Measurements from ENCODE around the gene TAF3.

The TAF3 gene

GRCh38 chr10:7876541-7877127 is 58.3 kb downstream of the TAF3 start:
- no peak for DNase-seq (ENCODE audit: low spot score)

- no peak for DNase-seq (ENCODE audit: low spot score)
Measured at GRCh38 chr10:7881119-7881518, 62.8 kb downstream of the TAF3 start.

- no peak for DNase-seq (ENCODE audit: low spot score)
Measured at GRCh38 chr10:7886056-7886455, 67.8 kb downstream of the TAF3 start.

- no peak for DNase-seq (ENCODE audit: low spot score)
Measured at GRCh38 chr10:7887174-7887816, 69.0 kb downstream of the TAF3 start.

GRCh38 chr10:7889947-7890542 is 71.7 kb downstream of the TAF3 start:
- no peak for DNase-seq (ENCODE audit: low spot score)

GRCh38 chr10:7890781-7891180 is 72.5 kb downstream of the TAF3 start:
- no peak for DNase-seq (ENCODE audit: low spot score)

GRCh38 chr10:7891634-7892033 is 73.3 kb downstream of the TAF3 start:
- DNase-seq (ENCODE audit: low spot score) = no peak

GRCh38 chr10:7892146-7892545 is 73.8 kb downstream of the TAF3 start:
- no peak for DNase-seq (ENCODE audit: low spot score)

- DNase-seq (ENCODE audit: low spot score) = no peak
Measured at GRCh38 chr10:7895699-7896090, 77.4 kb downstream of the TAF3 start.

GRCh38 chr10:7896297-7896696 is 78.0 kb downstream of the TAF3 start:
- DNase-seq (ENCODE audit: low spot score) = peak; percentile 21

GRCh38 chr10:7901256-7901655 is 83.0 kb downstream of the TAF3 start:
- DNase-seq (ENCODE audit: low spot score) = no peak

- no peak for DNase-seq (ENCODE audit: low spot score)
Measured at GRCh38 chr10:7902413-7902812, 84.1 kb downstream of the TAF3 start.

- no peak for DNase-seq (ENCODE audit: low spot score)
Measured at GRCh38 chr10:7903851-7904250, 85.5 kb downstream of the TAF3 start.

GRCh38 chr10:7906128-7906527 is 87.8 kb downstream of the TAF3 start:
- DNase-seq (ENCODE audit: low spot score) = no peak

GRCh38 chr10:7908541-7909210 is 90.4 kb downstream of the TAF3 start:
- no peak for DNase-seq (ENCODE audit: low spot score)

GRCh38 chr10:7913126-7913872 is 95.0 kb downstream of the TAF3 start:
- DNase-seq (ENCODE audit: low spot score) = peak; percentile 34

GRCh38 chr10:7915923-7916536 is 97.7 kb downstream of the TAF3 start:
- no peak for DNase-seq (ENCODE audit: low spot score)

- no peak for DNase-seq (ENCODE audit: low spot score)
Measured at GRCh38 chr10:7917736-7918135, 99.4 kb downstream of the TAF3 start.

GRCh38 chr10:7922707-7923106 is 104.4 kb downstream of the TAF3 start:
- DNase-seq (ENCODE audit: low spot score) = no peak

- no peak for DNase-seq (ENCODE audit: low spot score)
Measured at GRCh38 chr10:7928536-7928935, 110.2 kb downstream of the TAF3 start.

- DNase-seq (ENCODE audit: low spot score) = no peak
Measured at GRCh38 chr10:7932301-7933036, 114.2 kb downstream of the TAF3 start.
